K562 (cell line): Measurements from ENCODE around the gene G2E3. TPM values are rescaled to one million over a fixed set of nuclear protein-coding genes. Genes with fewer than 3 reads are reported as not detected.
A peak's percentile ranks its signal among the peaks of the same experiment; 100 is the strongest.

Experiments
- ATAC-seq: fragments of 200-7000 bp; cut with Tn5 transposase; 3 replicates; pipeline ENCODE4 v1.9.1; 2020; ENCODE audit warnings: moderate library complexity
- BruUV-seq: library from RNA; stranded (reverse); fragments of 400-500 nt; replicated peaks from 2 replicates; lab custom pipeline; 2021; lab: Mats Ljungman, UMichigan
- CTCF ChIA-PET: fragments of 300-600 bp; formaldehyde crosslinking; extraction: SDS; loops from one replicate; lab custom pipeline; 2021; ENCODE audit warnings: low intra/inter-chr PET ratio; lab: Yijun Ruan, JAX
- POLR2A ChIA-PET: fragments of 300-600, 350-650 bp; sonication (Branson Sonifier 250); formaldehyde crosslinking; extraction: SDS; loops from one replicate; lab custom pipeline; 2021; ENCODE audit warnings: antibody characterized with exemption, inconsistent platforms; lab: Yijun Ruan, JAX
- DNase-seq, 4 experiments: peaks; one replicate each; pipeline versions ENCODE4 v3.0.0 to v3.0.0-alpha.2; 2011 to 2018; ENCODE audit warnings: low spot score in 3 of 4, mixed read lengths in 3 of 4; ENCODE audit errors: extremely low read depth in 1 of 4
- FAIRE-seq: peaks from 2 replicates; lab custom pipeline; 2011; peaks lifted over from hg19 to GRCh38; lab: Jason Lieb, UNC
- H2AFZ ChIP-seq: 2 replicates; pipeline ENCODE4 v1.6.0; 2011; ENCODE audit warnings: low read depth, low read length, control low read depth, inconsistent platforms
- H3K27ac ChIP-seq: fragments of 200-600 bp; 3 replicates; pipeline ENCODE4 v1.8.0; 2011; ENCODE audit warnings: low read depth, mild to moderate bottlenecking, control low read depth, inconsistent platforms, low read length, moderate library complexity, mixed read lengths; ENCODE audit errors: extremely low read depth
- H3K27me3 ChIP-seq, 2 experiments: fragments of 300-600 bp in 1 of 2; 2 replicates in 1 of 2; 3 replicates in 1 of 2; pipeline versions ENCODE4 v1.6.0 to v1.8.0; 2011; ENCODE audit warnings: inconsistent platforms in 2 of 2, low read length in 2 of 2, mild to moderate bottlenecking in 1 of 2, mixed read lengths in 1 of 2, moderate library complexity in 1 of 2; ENCODE audit not compliant: control insufficient read depth in 2 of 2, insufficient read depth in 2 of 2
- H3K36me3 ChIP-seq: fragments of 300-600 bp; 3 replicates; pipeline ENCODE4 v1.8.0; 2011; ENCODE audit warnings: mild to moderate bottlenecking, low read length, inconsistent platforms; ENCODE audit not compliant: control insufficient read depth, insufficient read depth
- H3K4me1 ChIP-seq, 2 experiments: fragments of 200-600 bp in 1 of 2; replicated peaks in 1 of 2; 2 replicates in 1 of 2; 3 replicates in 1 of 2; pipeline versions ENCODE4 v1.5.1 to v1.8.0; 2011; ENCODE audit warnings: inconsistent platforms in 2 of 2, low read length in 2 of 2, mild to moderate bottlenecking in 1 of 2, mixed read lengths in 1 of 2, moderate library complexity in 1 of 2; ENCODE audit not compliant: control insufficient read depth in 2 of 2, insufficient read depth in 2 of 2
- H3K4me2 ChIP-seq: 2 replicates; pipeline ENCODE4 v1.6.1; 2011; ENCODE audit warnings: low read length, control low read depth, inconsistent platforms, mixed read lengths; ENCODE audit not compliant: insufficient read depth
- H3K4me3 ChIP-seq: fragments of 200-600 bp; sonication (generic), shearing (Covaris generic); 2 replicates; pipeline ENCODE4 v1.5.1; 2016; ENCODE audit warnings: control low read depth, inconsistent platforms
- H3K79me2 ChIP-seq: fragments of 200-600 bp; 3 replicates; pipeline ENCODE4 v1.8.0; 2011; ENCODE audit warnings: low read length, inconsistent platforms; ENCODE audit not compliant: control insufficient read depth, insufficient read depth
- H3K9ac ChIP-seq, 2 experiments: 2 replicates each; pipeline versions ENCODE4 v1.6.0 to v1.6.1; 2011; ENCODE audit warnings: low read depth in 2 of 2, low read length in 2 of 2, control low read depth in 1 of 2, inconsistent platforms in 1 of 2, mild to moderate bottlenecking in 1 of 2, mixed read lengths in 1 of 2; ENCODE audit not compliant: insufficient read depth in 1 of 2
- H3K9me1 ChIP-seq: one replicate; pipeline ENCODE4 v1.6.0; 2011; ENCODE audit warnings: inconsistent platforms, mild to moderate bottlenecking, low read length, moderate library complexity; ENCODE audit not compliant: control insufficient read depth, insufficient read depth
- H3K9me3 ChIP-seq: replicated peaks from 2 replicates; pipeline ENCODE4 v1.5.1; 2011; ENCODE audit warnings: low read depth, low read length, inconsistent platforms; ENCODE audit not compliant: control insufficient read depth, insufficient read depth
- H4K20me1 ChIP-seq: replicated peaks from 2 replicates; pipeline ENCODE4 v1.6.1; 2011; ENCODE audit warnings: low read length, inconsistent platforms, mixed read lengths; ENCODE audit not compliant: control insufficient read depth, insufficient read depth
- BRCA1 ChIP-seq, 2 experiments: fragments of 450-650 bp in 1 of 2; sonication (generic) in 1 of 2; formaldehyde crosslinking in 1 of 2; IDR thresholded peaks; 2 replicates each; pipeline versions ENCODE4 v1.5.0 to v1.6.1; 2017 to 2020; ENCODE audit warnings: mild to moderate bottlenecking in 1 of 2, missing genetic modification reagents in 1 of 2
- FOSL1 ChIP-seq: fragments of 200-800 bp; sonication (Bioruptor generic); conservative IDR thresholded peaks from 2 replicates; pipeline ENCODE4 v1.6.1; 2016; ENCODE audit warnings: missing genetic modification characterization, missing compliant biosample characterization
- JUND ChIP-seq, 2 experiments: IDR thresholded peaks; 2 replicates in 1 of 2; 3 replicates in 1 of 2; pipeline ENCODE4 v1.6.1; 2011; ENCODE audit warnings: borderline replicate concordance in 2 of 2, low read depth in 2 of 2, low read length in 2 of 2, improper control_type of control experiment in 1 of 2, missing biosample characterization in 1 of 2, missing genetic modification characterization in 1 of 2, missing genetic modification reagents in 1 of 2
- MEIS2 ChIP-seq: fragments of 450-650 bp; IDR thresholded peaks from 2 replicates; pipeline ENCODE4 v1.6.1; 2014; ENCODE audit warnings: mild to moderate bottlenecking; ENCODE audit not compliant: partially characterized antibody
- NFYB ChIP-seq: IDR thresholded peaks from 2 replicates; pipeline ENCODE4 v1.6.1; 2011; ENCODE audit warnings: mild to moderate bottlenecking, moderate library complexity; ENCODE audit not compliant: insufficient read length; ENCODE audit errors: extremely low read depth
- PREB ChIP-seq: sonication (generic); formaldehyde crosslinking; IDR thresholded peaks from 2 replicates; pipeline ENCODE4 v1.8.1; 2023; ENCODE audit warnings: mild to moderate bottlenecking, missing genetic modification reagents
- RBBP5 ChIP-seq: fragments of 200-600 bp; sonication (generic); IDR thresholded peaks from 2 replicates; pipeline ENCODE4 v1.6.1; 2012; ENCODE audit warnings: borderline replicate concordance, mild to moderate bottlenecking, low read length, control low read depth, inconsistent platforms; ENCODE audit not compliant: insufficient read depth, poor library complexity, severe bottlenecking
- SNAPC5 ChIP-seq: fragments of 250-450 bp; sonication (Bioruptor Pico); IDR thresholded peaks from 2 replicates; pipeline ENCODE4 v1.8.0; 2021; ENCODE audit warnings: moderate library complexity, mild to moderate bottlenecking, inconsistent platforms
- ZBTB49 ChIP-seq: sonication (generic); formaldehyde crosslinking; IDR thresholded peaks from 2 replicates; pipeline ENCODE4 v1.8.0; 2022; ENCODE audit warnings: missing genetic modification reagents, mild to moderate bottlenecking, borderline replicate concordance
- ZFP30 ChIP-seq: fragments of 250-450 bp; sonication (Bioruptor Pico); IDR thresholded peaks from 2 replicates; pipeline ENCODE4 v1.8.0; 2022; ENCODE audit warnings: moderate library complexity, mild to moderate bottlenecking, inconsistent platforms, borderline replicate concordance
- ZKSCAN8 ChIP-seq: fragments of 200-800 bp; sonication (Bioruptor generic); IDR thresholded peaks from 2 replicates; pipeline ENCODE4 v1.6.1; 2016; ENCODE audit warnings: missing genetic modification characterization, missing compliant biosample characterization
- WGBS: fragments of 100-300 bp; shearing (Covaris generic); methylation state at CpG from one replicate; pipeline ENCODE4 v1.1.6; 2016; ENCODE audit warnings: low coverage, mixed read lengths; ENCODE audit not compliant: insufficient coverage; ENCODE audit errors: missing lambda C conversion rate; 5-methylcytosine and 5-hydroxymethylcytosine counted together
- in situ Hi-C: fragments of 300-500 bp; cut with MboI; formaldehyde crosslinking; loops from 4 replicates; pipeline ENCODE4 v1.15.0; 2018; ENCODE audit warnings: inconsistent platforms, mixed read lengths
- intact Hi-C: fragments of 100-400 bp; cut with micrococcal nuclease; formaldehyde crosslinking; loops from 2 replicates; pipeline ENCODE4 v1.14.2; 2022
- polyA plus RNA-seq, 8 experiments: library from polyadenylated mRNA; depleted of rRNA in 4 of 8; stranded (reverse) in 5 of 8; unstranded in 3 of 8; fragments of >200 nt; fragmentation: Nextera tagmentation in 2 of 8; fragmentation: Illumina TruSeq in 1 of 8; extraction: Ambion mirVana in 2 of 8; extraction: Trizol in 1 of 8; gene quantifications; 2 replicates each; pipeline versions ENCODE4 v1.2.1 to v1.2.3, GENCODE V29; 2011 to 2014; ENCODE audit warnings: inconsistent platforms in 1 of 8, missing spikeins in 1 of 8
- total RNA-seq, 7 experiments: library from RNA; depleted of rRNA in 6 of 7; stranded (reverse); fragments of >200 nt in 6 of 7; fragmentation: Illumina TruSeq in 2 of 7; extraction: Trizol in 2 of 7; gene quantifications; 2 replicates each; pipeline versions ENCODE4 v1.2.1 to v1.2.3, GENCODE V29; 2011 to 2021; ENCODE audit warnings: low replicate concordance in 1 of 7

The G2E3 gene
- total and polyA plus RNA-seq, 9 of the 15 experiments (the other 6 are each of a cell fraction or from before 2014, with no cell fraction given) = 9.8 to 53.5 (median 24.7) TPM

- Histone ChIP-seq H3K79me2 (peaks cover 33% of the 10 kb centered on the region), H3K4me1 (peaks cover 0 to 9% of the 10 kb centered on the region in 2 experiments; a peak in 4 of 5 replicates), H3K9ac (no peak overlapping the region), H3K9me3 (no peaks in the 10 kb centered on the region; the same call in 1 of the 2 replicates), H3K9me1 (no peaks in the 10 kb centered on the region), H4K20me1 (no peaks in the 10 kb centered on the region; the same call in 1 of the 2 replicates), H3K4me3 (no peak overlapping the region), H2AFZ (no peak overlapping the region), H3K4me2 (no peak overlapping the region), H3K27me3 (no peaks in the 10 kb centered on the region), H3K27ac (no peak overlapping the region), H3K36me3 (peaks cover 31% of the 10 kb centered on the region)
- CTCF ChIA-PET = no interaction called here
- no peak for DNase-seq
- intact Hi-C loops = no loop called here
- POLR2A ChIA-PET = interaction anchor here (1.2 kb wide), 1 partner anchor 10 kb away, joined by 3 read pairs; no protein-coding TSS in a partner anchor
- in situ Hi-C loops = no loop called here
- FAIRE-seq = no peak
- WGBS = 8% methylated on average over 1 of the region's 1 CpG
- no peak for ATAC-seq
- BruUV-seq = no TSS peak
- TF ChIP-seq JUND (IDR thresholded peaks at IDR 0.05; ENCODE audit: borderline replicate concordance, low read depth, low read length) (no peak), JUND (tag; IDR thresholded peaks at IDR 0.05; ENCODE audit: borderline replicate concordance, low read depth, low read length) (peak; percentile 41; the same call in 1 of the 3 replicates), SNAPC5 (no peak), PREB (no peak), ZFP30 (CRISPR knock-in tag) (no peak), NFYB (no peak), MEIS2 (peak; percentile 22), ZBTB49 (CRISPR knock-in tag) (no peak), ZKSCAN8 (CRISPR knock-in tag) (no peak), FOSL1 (tag) (peak; percentile 31; the same call in 1 of the 2 replicates), BRCA1 (IDR thresholded peaks at IDR 0.05) (no peak), BRCA1 (CRISPR knock-in tag; IDR thresholded peaks at IDR 0.05) (no peak), RBBP5 (no peak)
Measured at GRCh38 chr14:30620178-30620577, 61.2 kb downstream of the G2E3 start.
